DMS153 treated with DMSO at 0.1 percent for 48 hours (cell line): Measurements from ENCODE around the gene PRRC1.

Experiments
- DNase-seq: peaks from one replicate; lab custom pipeline; 2025; ENCODE audit not compliant: unreplicated experiment; lab: John Stamatoyannopoulos, UW

The PRRC1 gene

GRCh38 chr5:127517480-127518318, at the start of gene PRRC1:
Gene PRRC1 (plus strand): TSS chr5:127517640. CDS start chr5:127523480, 5,840 bp downstream.
- DNase-seq: no peak

- DNase-seq: no peak
These were observed 46.2 kb upstream of the PRRC1 start for GRCh38 chr5:127471211-127471610.

- DNase-seq: no peak
These were observed 44.7 kb upstream of the PRRC1 start for GRCh38 chr5:127472700-127473099.

- DNase-seq: no peak
These were observed 31.0 kb upstream of the PRRC1 start for GRCh38 chr5:127486471-127486870.

GRCh38 chr5:127492854-127493738, 24.3 kb upstream of the PRRC1 start:
- DNase-seq: peak; percentile 52

GRCh38 chr5:127498548-127498947, 18.9 kb upstream of the PRRC1 start:
- no peak for DNase-seq

GRCh38 chr5:127505905-127506304, 11.5 kb upstream of the PRRC1 start:
- DNase-seq: no peak

- DNase-seq: no peak
These were observed 10.8 kb upstream of the PRRC1 start for GRCh38 chr5:127506616-127507015.

GRCh38 chr5:127508644-127509373, 8.6 kb upstream of the PRRC1 start:
- DNase-seq: no peak

- DNase-seq: no peak
These were observed 4.0 kb upstream of the PRRC1 start for GRCh38 chr5:127513408-127513970.

GRCh38 chr5:127514816-127515215, 2.6 kb upstream of the PRRC1 start:
- DNase-seq: no peak

- peak; percentile 2 for DNase-seq
These were observed 1.6 kb upstream of the PRRC1 start for GRCh38 chr5:127515693-127516440.

GRCh38 chr5:127517110-127517479, 345 bp upstream of the PRRC1 start:
- DNase-seq: peak; percentile 1

- no peak for DNase-seq
These were observed 830 bp downstream of the PRRC1 start for GRCh38 chr5:127518319-127518621.

GRCh38 chr5:127519527-127519926, 2.1 kb downstream of the PRRC1 start:
- no peak for DNase-seq

- no peak for DNase-seq
These were observed 3.8 kb downstream of the PRRC1 start for GRCh38 chr5:127521138-127521770.

GRCh38 chr5:127525181-127525580, 7.7 kb downstream of the PRRC1 start:
- DNase-seq: no peak

GRCh38 chr5:127529904-127530682, 12.7 kb downstream of the PRRC1 start:
- no peak for DNase-seq

GRCh38 chr5:127536687-127537086, 19.2 kb downstream of the PRRC1 start:
- no peak for DNase-seq
